SW 1271 (cell line): Measurements from ENCODE around the gene WDR90.
"Not testable (repeated sequence)": the region's sequence is repeated elsewhere in the genome, so short reads cannot be mapped to it uniquely, and the experiment has no call there.

Source experiments
- DNase-seq, 2 experiments: peaks; one replicate each; lab custom pipeline; 2025; lab: John Stamatoyannopoulos, UW

WDR90 gene

GRCh38 chr16:689175-689897 lies 40.2 kb downstream of the WDR90 start:
- DNase-seq: no peak

- DNase-seq: not testable (repeated sequence)
Observed at GRCh38 chr16:691242-691641, 42.1 kb downstream of the WDR90 start.

GRCh38 chr16:692356-693108 lies 43.4 kb downstream of the WDR90 start:
- no peak for DNase-seq

- DNase-seq: no peak
Observed at GRCh38 chr16:693364-693763, 44.2 kb downstream of the WDR90 start.

- no peak for DNase-seq
Observed at GRCh38 chr16:693766-694165, 44.6 kb downstream of the WDR90 start.

GRCh38 chr16:694187-694862 lies 45.2 kb downstream of the WDR90 start:
- DNase-seq: no peak

- no peak for DNase-seq
Observed at GRCh38 chr16:694863-695354, 45.7 kb downstream of the WDR90 start.

- DNase-seq: no peak
Observed at GRCh38 chr16:695355-696089, 46.4 kb downstream of the WDR90 start.

GRCh38 chr16:698911-699671 lies 49.9 kb downstream of the WDR90 start:
- DNase-seq: no peak

GRCh38 chr16:700684-701584 lies 51.8 kb downstream of the WDR90 start:
- no peak for DNase-seq

- DNase-seq: no peak
Observed at GRCh38 chr16:702341-702740, 53.2 kb downstream of the WDR90 start.

- DNase-seq: no peak
Observed at GRCh38 chr16:703406-703805, 54.2 kb downstream of the WDR90 start.

GRCh38 chr16:704047-704446 lies 54.9 kb downstream of the WDR90 start:
- DNase-seq: no peak

- DNase-seq: no peak
Observed at GRCh38 chr16:704552-705380, 55.6 kb downstream of the WDR90 start.

GRCh38 chr16:705431-706188 lies 56.4 kb downstream of the WDR90 start, which contains the start of gene FBXL16:
Gene FBXL16, minus strand, starts transcription at chr16:705801. Its CDS starts 8,396 bp downstream, at chr16:697405.
- no peak for DNase-seq

GRCh38 chr16:706189-707061 lies 57.3 kb downstream of the WDR90 start:
- no peak for DNase-seq

- no peak for DNase-seq
Observed at GRCh38 chr16:707062-707538, 57.9 kb downstream of the WDR90 start.
